Activated CD4-positive, alpha-beta T cell treated with anti-CD3 and anti-CD28 coated beads for 36 hours (primary cell): ENCODE measurements around the gene SDC3. TPM values are rescaled to one million over a fixed set of nuclear protein-coding genes. Genes with fewer than 3 reads are reported as not detected.
"Not testable (repeated sequence)": the region's sequence is repeated elsewhere in the genome, so short reads cannot be mapped to it uniquely, and the experiment has no call there.

Experiments
- ATAC-seq: fragments of 200-7000 bp; cut with Tn5 transposase; one replicate; pipeline ENCODE4 v1.10.0; 2021; ENCODE audit warnings: mild to moderate bottlenecking, moderate library complexity
- CTCF ChIA-PET: fragments of 350-600 bp; sonication (Branson Sonifier 250); formaldehyde crosslinking; loops from one replicate; lab custom pipeline; 2021; ENCODE audit warnings: antibody characterized with exemption; lab: Charles Lee
- POLR2A ChIA-PET: fragments of 350-600 bp; sonication (Branson Sonifier 250); formaldehyde crosslinking; loops from one replicate; lab custom pipeline; 2021; ENCODE audit warnings: antibody characterized with exemption, inconsistent platforms; lab: Charles Lee
- DNase-seq: peaks from one replicate; pipeline ENCODE4 v3.0.0-alpha.2; 2020
- H3K27ac Mint-ChIP-seq: one replicate; pipeline ENCODE4 v1.8.0; 2021; ENCODE audit warnings: mixed read lengths
- H3K27me3 Mint-ChIP-seq: one replicate; pipeline ENCODE4 v1.8.0; 2021; ENCODE audit warnings: mixed read lengths
- H3K36me3 Mint-ChIP-seq: one replicate; pipeline ENCODE4 v1.8.0; 2021; ENCODE audit warnings: low read depth, mixed read lengths
- H3K4me1 Mint-ChIP-seq: one replicate; pipeline ENCODE4 v1.8.0; 2021; ENCODE audit warnings: mixed read lengths
- H3K4me3 Mint-ChIP-seq: one replicate; pipeline ENCODE4 v1.8.0; 2021; ENCODE audit warnings: mild to moderate bottlenecking, moderate library complexity, mixed read lengths
- H3K9me3 Mint-ChIP-seq: one replicate; pipeline ENCODE4 v1.8.0; 2021; ENCODE audit warnings: low read depth, mixed read lengths
- intact Hi-C, 2 experiments: fragments of 100-400 bp; cut with DNase I in 1 of 2; cut with micrococcal nuclease in 1 of 2; formaldehyde crosslinking; loops; one replicate each; pipeline versions ENCODE4 v1.14.2 to v1.15.1; 2022 to 2024; cut with DNase I, micrococcal nuclease
- total RNA-seq, 2 experiments: library from RNA; stranded (reverse); gene quantifications; one replicate each; pipeline ENCODE4 v1.2.3, GENCODE V29; 2021

Gene SDC3, protein sequence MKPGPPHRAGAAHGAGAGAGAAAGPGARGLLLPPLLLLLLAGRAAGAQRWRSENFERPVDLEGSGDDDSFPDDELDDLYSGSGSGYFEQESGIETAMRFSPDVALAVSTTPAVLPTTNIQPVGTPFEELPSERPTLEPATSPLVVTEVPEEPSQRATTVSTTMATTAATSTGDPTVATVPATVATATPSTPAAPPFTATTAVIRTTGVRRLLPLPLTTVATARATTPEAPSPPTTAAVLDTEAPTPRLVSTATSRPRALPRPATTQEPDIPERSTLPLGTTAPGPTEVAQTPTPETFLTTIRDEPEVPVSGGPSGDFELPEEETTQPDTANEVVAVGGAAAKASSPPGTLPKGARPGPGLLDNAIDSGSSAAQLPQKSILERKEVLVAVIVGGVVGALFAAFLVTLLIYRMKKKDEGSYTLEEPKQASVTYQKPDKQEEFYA
- total RNA-seq, result under 1 TPM; 0.18 to 0.37 TPM

GRCh38 chr1:30908696-30909364 is at the start of gene SDC3:
Gene SDC3, minus strand, starts transcription at chr1:30908758. Its CDS starts 172 bp downstream, at chr1:30908586.
- peak within 1 kb of the TSS; percentile 47 for H3K27ac Mint-ChIP-seq
- H3K4me3 Mint-ChIP-seq, result peak within 1 kb of the TSS; percentile 72
- DNase-seq (no peak), ATAC-seq (peak; percentile 55)
- peaks cover 13% of the 10 kb centered on the region for H3K4me1 Mint-ChIP-seq
- H3K27me3 Mint-ChIP-seq, result peaks cover 28% of the 10 kb centered on the region
- ChIA-PET CTCF (interaction anchor here (0.6 to 8.0 kb wide), 7 partner anchors 20 to 223 kb away, joined by 3 to 145 read pairs (median 5); no protein-coding TSS in a partner anchor), POLR2A (no interaction called here)
- no peaks in the 10 kb centered on the region for H3K9me3 Mint-ChIP-seq
- intact Hi-C loops, result no loop called here
- no peaks in the 10 kb centered on the region for H3K36me3 Mint-ChIP-seq

- peaks cover 61% of the 10 kb centered on the region for H3K36me3 Mint-ChIP-seq
- peaks cover 26% of the 10 kb centered on the region for H3K4me1 Mint-ChIP-seq
- H3K4me3 Mint-ChIP-seq, result no peak overlapping the region
- ChIA-PET CTCF (interaction anchor here (0.7 to 1.5 kb wide), 4 partner anchors 23 to 74 kb away, joined by 3 to 4 read pairs (median 4); no protein-coding TSS in a partner anchor), POLR2A (no interaction called here)
- DNase-seq (no peak), ATAC-seq (peak; percentile 63)
- intact Hi-C loops, result no loop called here
- no peaks in the 10 kb centered on the region for H3K27me3 Mint-ChIP-seq
- no peaks in the 10 kb centered on the region for H3K9me3 Mint-ChIP-seq
- peak overlapping the region; percentile 8 for H3K27ac Mint-ChIP-seq
Measured at GRCh38 chr1:30957560-30958222, 49.1 kb upstream of the SDC3 start.

GRCh38 chr1:30955448-30956015 is 47.0 kb upstream of the SDC3 start:
- no peaks in the 10 kb centered on the region for H3K27me3 Mint-ChIP-seq

DNA sequence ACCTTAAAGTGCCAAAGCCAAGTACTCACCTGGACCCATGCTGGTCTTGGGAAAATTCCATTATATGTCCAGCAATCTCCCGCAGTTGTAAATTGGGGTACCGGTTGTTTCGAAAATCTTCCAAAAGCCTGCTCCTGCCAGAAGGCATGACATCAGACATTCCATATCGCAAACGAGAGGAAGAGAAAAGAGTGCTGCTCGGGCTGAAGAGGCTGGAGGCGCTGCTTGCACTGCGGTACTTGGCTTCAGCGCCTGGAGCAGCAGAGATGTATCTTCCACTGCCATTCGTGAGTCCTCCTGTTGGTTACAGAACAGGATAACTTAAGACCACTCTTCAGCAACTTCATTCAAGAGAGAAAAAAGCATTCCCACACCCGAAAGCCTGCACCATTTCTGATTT is 45.1 kb upstream of the SDC3 start:
- CTCF ChIA-PET, result no interaction called here
- peaks cover 66% of the 10 kb centered on the region for H3K36me3 Mint-ChIP-seq

More at GRCh38 chr1:30955448-30956015, 47.0 kb upstream of the SDC3 start:
- Mint-ChIP-seq H3K36me3 (peaks cover 68% of the 10 kb centered on the region), H3K4me1 (peaks cover 35% of the 10 kb centered on the region), H3K4me3 (no peak overlapping the region), H3K27ac (no peak overlapping the region), H3K9me3 (no peaks in the 10 kb centered on the region)
- intact Hi-C loops, result no loop called here
- ATAC-seq, result no peak
- DNase-seq, result no peak
- ChIA-PET POLR2A (no interaction called here), CTCF (no interaction called here)

GRCh38 chr1:30952098-30952497 is 43.5 kb upstream of the SDC3 start:
- Mint-ChIP-seq H3K9me3 (no peaks in the 10 kb centered on the region), H3K27ac (peak overlapping the region; percentile 47), H3K27me3 (no peaks in the 10 kb centered on the region), H3K36me3 (peaks cover 67% of the 10 kb centered on the region), H3K4me1 (peaks cover 21% of the 10 kb centered on the region), H3K4me3 (no peak overlapping the region)
- DNase-seq, result peak; percentile 16
- intact Hi-C loops, result no loop called here
- ATAC-seq, result peak; percentile 47
- ChIA-PET CTCF (interaction anchor here (1.6 kb wide), 1 partner anchor 24 kb away, joined by 5 read pairs; no protein-coding TSS in a partner anchor), POLR2A (no interaction called here)

More for the DNA sequence above, 45.1 kb upstream of the SDC3 start:
- Mint-ChIP-seq H3K9me3 (no peaks in the 10 kb centered on the region), H3K4me1 (peaks cover 31% of the 10 kb centered on the region), H3K27me3 (no peaks in the 10 kb centered on the region), H3K4me3 (no peak overlapping the region), H3K27ac (no peak overlapping the region)
- ATAC-seq (no peak), DNase-seq (no peak)
- intact Hi-C loops, result no loop called here
- POLR2A ChIA-PET, result no interaction called here

- ATAC-seq (no peak), DNase-seq (no peak)
- Mint-ChIP-seq H3K27ac (peak overlapping the region; percentile 29), H3K9me3 (no peaks in the 10 kb centered on the region), H3K36me3 (peaks cover 63% of the 10 kb centered on the region), H3K4me3 (no peak overlapping the region), H3K4me1 (peaks cover 21% of the 10 kb centered on the region), H3K27me3 (no peaks in the 10 kb centered on the region)
- CTCF ChIA-PET, result interaction anchor here (0.8 kb wide), 1 partner anchor 40 kb away, joined by 3 read pairs; no protein-coding TSS in a partner anchor
- POLR2A ChIA-PET, result no interaction called here
- intact Hi-C loops, result no loop called here
Measured at GRCh38 chr1:30950700-30951099, 42.1 kb upstream of the SDC3 start.

DNA sequence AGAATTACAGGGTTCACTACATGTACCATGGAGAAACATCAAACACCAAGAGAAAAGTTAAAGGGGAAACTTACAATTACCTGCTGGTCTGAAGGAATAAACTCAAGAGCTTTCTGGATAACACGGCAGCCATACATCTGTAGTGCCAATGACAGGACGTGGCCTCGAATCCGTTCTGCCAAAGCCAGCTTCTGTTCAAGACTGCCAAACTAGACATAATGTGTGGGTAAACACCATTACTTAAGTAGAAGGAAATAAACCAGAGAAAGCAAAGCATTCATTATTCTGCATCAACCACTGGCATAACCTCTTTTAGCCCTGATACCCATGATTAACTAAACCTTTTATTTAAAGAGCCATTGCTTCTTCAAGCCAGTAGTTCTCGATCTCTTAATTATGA is 41.5 kb upstream of the SDC3 start:
- ATAC-seq, result no peak
- peak overlapping the region; percentile 60 for H3K27ac Mint-ChIP-seq
- DNase-seq, result no peak
- intact Hi-C loops, result no loop called here
- ChIA-PET CTCF (no interaction called here), POLR2A (interaction anchor here (0.6 kb wide), 1 partner anchor 72 kb away, joined by 3 read pairs; no protein-coding TSS in a partner anchor)
- H3K4me1 Mint-ChIP-seq, result peaks cover 21% of the 10 kb centered on the region
- no peaks in the 10 kb centered on the region for H3K27me3 Mint-ChIP-seq
- H3K4me3 Mint-ChIP-seq, result no peak overlapping the region
- H3K36me3 Mint-ChIP-seq, result peaks cover 66% of the 10 kb centered on the region
- no peaks in the 10 kb centered on the region for H3K9me3 Mint-ChIP-seq

- H3K27ac Mint-ChIP-seq, H3K4me3 Mint-ChIP-seq, POLR2A ChIA-PET, H3K9me3 Mint-ChIP-seq, H3K27me3 Mint-ChIP-seq, intact Hi-C loops, CTCF ChIA-PET, ATAC-seq, DNase-seq: not testable (repeated sequence)
- peaks cover 62% of the 10 kb centered on the region for H3K36me3 Mint-ChIP-seq
- H3K4me1 Mint-ChIP-seq, result peaks cover 21% of the 10 kb centered on the region
Measured at GRCh38 chr1:30949487-30949838, 40.9 kb upstream of the SDC3 start.

DNA sequence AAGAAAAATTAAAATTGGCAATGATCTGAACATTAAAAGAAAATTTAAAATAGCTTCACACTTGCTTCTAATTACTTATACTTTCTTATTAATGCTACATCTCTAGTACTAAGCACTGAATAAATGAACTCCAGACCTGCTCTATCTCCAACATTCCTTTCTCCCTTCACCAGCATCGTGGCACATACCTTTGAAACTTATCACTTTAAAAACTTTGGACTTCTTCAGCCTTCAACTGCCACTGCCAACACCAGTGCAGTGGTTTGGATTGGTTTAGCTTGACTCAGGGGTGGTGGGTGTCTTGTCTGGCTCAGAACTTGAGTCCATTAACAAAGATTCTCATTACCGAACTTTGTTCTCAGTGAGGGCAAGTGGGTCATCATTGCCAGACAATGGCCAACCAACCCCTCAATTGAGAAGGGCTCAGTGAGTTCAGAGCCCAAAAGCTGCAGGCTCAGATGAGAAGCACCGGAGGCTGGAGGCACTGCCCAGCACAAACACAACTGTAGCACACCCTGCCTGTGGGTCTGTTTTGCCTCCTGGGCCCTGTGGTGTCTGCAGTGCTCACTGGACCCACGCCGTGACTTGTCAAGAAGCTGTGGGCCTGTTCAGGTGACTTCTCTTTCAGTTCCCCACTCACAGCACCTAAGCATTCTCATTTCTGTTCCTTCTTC is 40.4 kb upstream of the SDC3 start:
- peaks cover 62% of the 10 kb centered on the region for H3K36me3 Mint-ChIP-seq
- H3K9me3 Mint-ChIP-seq, H3K27me3 Mint-ChIP-seq, ATAC-seq, DNase-seq, intact Hi-C loops, H3K4me3 Mint-ChIP-seq: not testable (repeated sequence)
- peaks cover 20% of the 10 kb centered on the region for H3K4me1 Mint-ChIP-seq
- ChIA-PET CTCF (interaction anchor here (1.3 to 1.6 kb wide), 2 partner anchors 18 to 20 kb away, joined by 3 to 4 read pairs; no protein-coding TSS in a partner anchor), POLR2A (interaction anchor here (0.7 kb wide), 2 partner anchors 106 to 272 kb away, joined by 3 read pairs; no protein-coding TSS in a partner anchor)
- peak overlapping the region; percentile 5 for H3K27ac Mint-ChIP-seq

DNA sequence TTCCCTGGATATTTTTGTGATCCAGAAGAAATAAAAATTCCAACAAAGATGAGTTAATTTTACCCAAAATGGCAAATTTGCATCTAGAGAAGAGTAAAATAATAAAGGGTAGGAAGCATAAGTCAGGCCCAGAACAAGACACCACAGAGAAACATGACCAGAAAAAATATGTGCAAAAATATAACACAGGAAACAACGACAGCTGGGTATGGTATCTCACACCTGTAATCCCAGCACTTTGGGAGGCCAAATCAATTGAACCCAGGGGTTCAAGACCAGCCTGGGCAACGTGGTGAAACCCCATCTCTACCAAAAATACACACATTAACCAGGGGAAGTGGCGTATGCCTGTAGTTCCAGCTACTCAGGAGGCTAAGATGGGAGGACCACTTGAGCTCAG is 39.7 kb upstream of the SDC3 start:
- no peaks in the 10 kb centered on the region for H3K9me3 Mint-ChIP-seq
- DNase-seq (no peak), ATAC-seq (no peak)
- H3K27ac Mint-ChIP-seq, result peak overlapping the region; percentile 31
- H3K4me1 Mint-ChIP-seq, result peaks cover 15% of the 10 kb centered on the region
- POLR2A ChIA-PET, result interaction anchor here (0.6 to 0.7 kb wide), 3 partner anchors 103 to 271 kb away, joined by 3 to 5 read pairs (median 3); no protein-coding TSS in a partner anchor
- no peaks in the 10 kb centered on the region for H3K27me3 Mint-ChIP-seq
- intact Hi-C loops, result no loop called here
- no peak overlapping the region for H3K4me3 Mint-ChIP-seq
- CTCF ChIA-PET, result interaction anchor here (1.3 to 1.6 kb wide), 2 partner anchors 18 to 19 kb away, joined by 3 to 4 read pairs; no protein-coding TSS in a partner anchor
- H3K36me3 Mint-ChIP-seq, result peaks cover 60% of the 10 kb centered on the region
